K562 (cell line): ENCODE data around the gene ITSN2. TPM values are rescaled to one million over a fixed set of nuclear protein-coding genes. Genes with fewer than 3 reads are reported as not detected.

ENCODE experiments used
- ATAC-seq: fragments of 200-7000 bp; cut with Tn5 transposase; 3 replicates; pipeline ENCODE4 v1.9.1; 2020; ENCODE audit warnings: moderate library complexity
- BruUV-seq: library from RNA; stranded (reverse); fragments of 400-500 nt; replicated peaks from 2 replicates; lab custom pipeline; 2021; lab: Mats Ljungman, UMichigan
- CTCF ChIA-PET: fragments of 300-600 bp; formaldehyde crosslinking; extraction: SDS; loops from one replicate; lab custom pipeline; 2021; ENCODE audit warnings: low intra/inter-chr PET ratio; lab: Yijun Ruan, JAX
- POLR2A ChIA-PET: fragments of 300-600, 350-650 bp; sonication (Branson Sonifier 250); formaldehyde crosslinking; extraction: SDS; loops from one replicate; lab custom pipeline; 2021; ENCODE audit warnings: antibody characterized with exemption, inconsistent platforms; lab: Yijun Ruan, JAX
- DNase-seq, 4 experiments: peaks; one replicate each; pipeline versions ENCODE4 v3.0.0 to v3.0.0-alpha.2; 2011 to 2018; ENCODE audit warnings: low spot score in 3 of 4, mixed read lengths in 3 of 4; ENCODE audit errors: extremely low read depth in 1 of 4
- FAIRE-seq: peaks from 2 replicates; lab custom pipeline; 2011; peaks lifted over from hg19 to GRCh38; lab: Jason Lieb, UNC
- H2AFZ ChIP-seq: 2 replicates; pipeline ENCODE4 v1.6.0; 2011; ENCODE audit warnings: low read depth, low read length, control low read depth, inconsistent platforms
- H3K27ac ChIP-seq: fragments of 200-600 bp; 3 replicates; pipeline ENCODE4 v1.8.0; 2011; ENCODE audit warnings: low read depth, mild to moderate bottlenecking, control low read depth, inconsistent platforms, low read length, moderate library complexity, mixed read lengths; ENCODE audit errors: extremely low read depth
- H3K27me3 ChIP-seq, 2 experiments: fragments of 300-600 bp in 1 of 2; 2 replicates in 1 of 2; 3 replicates in 1 of 2; pipeline versions ENCODE4 v1.6.0 to v1.8.0; 2011; ENCODE audit warnings: inconsistent platforms in 2 of 2, low read length in 2 of 2, mild to moderate bottlenecking in 1 of 2, mixed read lengths in 1 of 2, moderate library complexity in 1 of 2; ENCODE audit not compliant: control insufficient read depth in 2 of 2, insufficient read depth in 2 of 2
- H3K36me3 ChIP-seq: fragments of 300-600 bp; 3 replicates; pipeline ENCODE4 v1.8.0; 2011; ENCODE audit warnings: mild to moderate bottlenecking, low read length, inconsistent platforms; ENCODE audit not compliant: control insufficient read depth, insufficient read depth
- H3K4me1 ChIP-seq, 2 experiments: fragments of 200-600 bp in 1 of 2; replicated peaks in 1 of 2; 2 replicates in 1 of 2; 3 replicates in 1 of 2; pipeline versions ENCODE4 v1.5.1 to v1.8.0; 2011; ENCODE audit warnings: inconsistent platforms in 2 of 2, low read length in 2 of 2, mild to moderate bottlenecking in 1 of 2, mixed read lengths in 1 of 2, moderate library complexity in 1 of 2; ENCODE audit not compliant: control insufficient read depth in 2 of 2, insufficient read depth in 2 of 2
- H3K4me2 ChIP-seq: 2 replicates; pipeline ENCODE4 v1.6.1; 2011; ENCODE audit warnings: low read length, control low read depth, inconsistent platforms, mixed read lengths; ENCODE audit not compliant: insufficient read depth
- H3K4me3 ChIP-seq: fragments of 200-600 bp; sonication (generic), shearing (Covaris generic); 2 replicates; pipeline ENCODE4 v1.5.1; 2016; ENCODE audit warnings: control low read depth, inconsistent platforms
- H3K79me2 ChIP-seq: fragments of 200-600 bp; 3 replicates; pipeline ENCODE4 v1.8.0; 2011; ENCODE audit warnings: low read length, inconsistent platforms; ENCODE audit not compliant: control insufficient read depth, insufficient read depth
- H3K9ac ChIP-seq, 2 experiments: 2 replicates each; pipeline versions ENCODE4 v1.6.0 to v1.6.1; 2011; ENCODE audit warnings: low read depth in 2 of 2, low read length in 2 of 2, control low read depth in 1 of 2, inconsistent platforms in 1 of 2, mild to moderate bottlenecking in 1 of 2, mixed read lengths in 1 of 2; ENCODE audit not compliant: insufficient read depth in 1 of 2
- H3K9me1 ChIP-seq: one replicate; pipeline ENCODE4 v1.6.0; 2011; ENCODE audit warnings: inconsistent platforms, mild to moderate bottlenecking, low read length, moderate library complexity; ENCODE audit not compliant: control insufficient read depth, insufficient read depth
- H3K9me3 ChIP-seq: replicated peaks from 2 replicates; pipeline ENCODE4 v1.5.1; 2011; ENCODE audit warnings: low read depth, low read length, inconsistent platforms; ENCODE audit not compliant: control insufficient read depth, insufficient read depth
- H4K20me1 ChIP-seq: replicated peaks from 2 replicates; pipeline ENCODE4 v1.6.1; 2011; ENCODE audit warnings: low read length, inconsistent platforms, mixed read lengths; ENCODE audit not compliant: control insufficient read depth, insufficient read depth
- ATF7 ChIP-seq: fragments of 450-650 bp; IDR thresholded peaks from 2 replicates; pipeline ENCODE4 v1.7.1; 2014; ENCODE audit warnings: mild to moderate bottlenecking, moderate library complexity
- DDX20 ChIP-seq: fragments of 450-650 bp; IDR thresholded peaks from 2 replicates; pipeline ENCODE4 v1.6.1; 2016; ENCODE audit warnings: missing genetic modification characterization, low read depth, mild to moderate bottlenecking, missing compliant biosample characterization, moderate library complexity
- HBP1 ChIP-seq: fragments of 450-650 bp; formaldehyde crosslinking; IDR thresholded peaks from 2 replicates; pipeline ENCODE4 v1.4.0; 2022; ENCODE audit warnings: missing genetic modification characterization
- HOMEZ ChIP-seq: fragments of 250-450 bp; sonication (Bioruptor Pico); IDR thresholded peaks from 2 replicates; pipeline ENCODE4 v1.4.0; 2020; ENCODE audit warnings: mild to moderate bottlenecking, moderate library complexity
- ILF3 ChIP-seq: fragments of 450-650 bp; IDR thresholded peaks from 2 replicates; pipeline ENCODE4 v1.6.1; 2018; ENCODE audit warnings: antibody characterized with exemption, mild to moderate bottlenecking, moderate library complexity, borderline replicate concordance
- NFXL1 ChIP-seq: fragments of 450-650 bp; formaldehyde crosslinking; IDR thresholded peaks from 2 replicates; pipeline ENCODE4 v1.4.0; 2021; ENCODE audit warnings: mild to moderate bottlenecking
- PHB ChIP-seq: fragments of 250-450 bp; sonication (Bioruptor Pico); IDR thresholded peaks from 2 replicates; pipeline ENCODE4 v1.5.0; 2021
- PKNOX1 ChIP-seq: fragments of 450-650 bp; IDR thresholded peaks from 2 replicates; pipeline ENCODE4 v1.6.1; 2016
- POU5F1 ChIP-seq: fragments of 150-350 bp; IDR thresholded peaks from 2 replicates; pipeline ENCODE4 v1.6.1; 2014; ENCODE audit warnings: borderline replicate concordance, low read length, low read depth, mild to moderate bottlenecking; ENCODE audit not compliant: partially characterized antibody
- SAFB2 ChIP-seq: fragments of 200-400 bp; formaldehyde crosslinking; IDR thresholded peaks from 2 replicates; pipeline ENCODE4 v1.6.1; 2018; ENCODE audit warnings: borderline replicate concordance, low read length, low read depth, moderate library complexity; ENCODE audit not compliant: severe bottlenecking
- TCF15 ChIP-seq: fragments of 250-450 bp; sonication (Bioruptor Pico); IDR thresholded peaks from 2 replicates; pipeline ENCODE4 v1.8.0; 2022; ENCODE audit warnings: moderate library complexity, mild to moderate bottlenecking, inconsistent platforms
- ZNF384 ChIP-seq: IDR thresholded peaks from 2 replicates; pipeline ENCODE4 v1.6.1; 2012; ENCODE audit warnings: low read depth, low read length, improper control_type of control experiment
- WGBS: fragments of 100-300 bp; shearing (Covaris generic); methylation state at CpG from one replicate; pipeline ENCODE4 v1.1.6; 2016; ENCODE audit warnings: low coverage, mixed read lengths; ENCODE audit not compliant: insufficient coverage; ENCODE audit errors: missing lambda C conversion rate; 5-methylcytosine and 5-hydroxymethylcytosine counted together
- in situ Hi-C: fragments of 300-500 bp; cut with MboI; formaldehyde crosslinking; loops from 4 replicates; pipeline ENCODE4 v1.15.0; 2018; ENCODE audit warnings: inconsistent platforms, mixed read lengths
- intact Hi-C: fragments of 100-400 bp; cut with micrococcal nuclease; formaldehyde crosslinking; loops from 2 replicates; pipeline ENCODE4 v1.14.2; 2022
- polyA plus RNA-seq, 8 experiments: library from polyadenylated mRNA; depleted of rRNA in 4 of 8; stranded (reverse) in 5 of 8; unstranded in 3 of 8; fragments of >200 nt; fragmentation: Nextera tagmentation in 2 of 8; fragmentation: Illumina TruSeq in 1 of 8; extraction: Ambion mirVana in 2 of 8; extraction: Trizol in 1 of 8; gene quantifications; 2 replicates each; pipeline versions ENCODE4 v1.2.1 to v1.2.3, GENCODE V29; 2011 to 2014; ENCODE audit warnings: inconsistent platforms in 1 of 8, missing spikeins in 1 of 8
- total RNA-seq, 7 experiments: library from RNA; depleted of rRNA in 6 of 7; stranded (reverse); fragments of >200 nt in 6 of 7; fragmentation: Illumina TruSeq in 2 of 7; extraction: Trizol in 2 of 7; gene quantifications; 2 replicates each; pipeline versions ENCODE4 v1.2.1 to v1.2.3, GENCODE V29; 2011 to 2021; ENCODE audit warnings: low replicate concordance in 1 of 7
- TF ChIP-seq, protein P1 (sequence below), 2 experiments: fragments of 200-800 bp in 1 of 2; sonication (Bioruptor generic) in 1 of 2; sonication (generic) in 1 of 2; formaldehyde crosslinking in 1 of 2; IDR thresholded peaks in 1 of 2; conservative IDR thresholded peaks in 1 of 2; 2 replicates each; pipeline versions ENCODE4 v1.5.0 to v1.6.1; 2016 to 2020; ENCODE audit warnings: missing compliant biosample characterization in 1 of 2, missing genetic modification characterization in 1 of 2, missing genetic modification reagents in 1 of 2

The ITSN2 gene
- total and polyA plus RNA-seq, 9 of the 15 experiments (the other 6 are each of a cell fraction or from before 2014, with no cell fraction given): 6.6 to 19.9 (median 15.2) TPM

GRCh38 chr2:24175631-24176187 is 184.6 kb downstream of the ITSN2 start (continued):
- no peak for TF ChIP-seq HOMEZ
- TF ChIP-seq ILF3: no peak
- no peak for TF ChIP-seq PKNOX1

- H3K36me3 ChIP-seq: no peaks in the 10 kb centered on the region
- in situ Hi-C loops (no loop called here), intact Hi-C loops (loop anchor here (5.0 kb wide), 1 partner anchor 207 kb away; no protein-coding TSS in a partner anchor)
- no peak within 1 kb of the TSS for H3K4me2 ChIP-seq
- H3K9me1 ChIP-seq: no peaks in the 10 kb centered on the region
- no peak within 1 kb of the TSS for H3K4me3 ChIP-seq
- no TSS peak for BruUV-seq
- H3K27ac ChIP-seq: no peak within 1 kb of the TSS
- H2AFZ ChIP-seq: 0 out of 2 replicates have a peak within 1 kb of the TSS, but pooled peaks have one; percentile 2
- H3K9me3 ChIP-seq: no peaks in the 10 kb centered on the region
- peaks cover 4 to 8% of the 10 kb centered on the region in 2 experiments; a peak in 4 of 5 replicates for H3K27me3 ChIP-seq
- no peaks in the 10 kb centered on the region for H3K79me2 ChIP-seq
- H4K20me1 ChIP-seq: no peaks in the 10 kb centered on the region
- DNase-seq: no peak
- ATAC-seq: no peak
- H3K4me1 ChIP-seq: peaks cover 0 to 7% of the 10 kb centered on the region in 2 experiments; a peak in 1 of 5 replicates
- 71% methylated on average over 27 of the region's 46 CpGs for WGBS
- ChIA-PET CTCF (no interaction called here), POLR2A (interaction anchor here (0.7 kb wide), 1 partner anchor 68 kb away, joined by 3 read pairs; no protein-coding TSS in a partner anchor)
- no peak for FAIRE-seq
- 0 out of 4 replicates have a peak within 1 kb of the TSS, but pooled peaks of 1 of the 2 experiments have one; percentile 13 for H3K9ac ChIP-seq
- no peak for TF ChIP-seq POU5F1
- TF ChIP-seq, protein P1, sequence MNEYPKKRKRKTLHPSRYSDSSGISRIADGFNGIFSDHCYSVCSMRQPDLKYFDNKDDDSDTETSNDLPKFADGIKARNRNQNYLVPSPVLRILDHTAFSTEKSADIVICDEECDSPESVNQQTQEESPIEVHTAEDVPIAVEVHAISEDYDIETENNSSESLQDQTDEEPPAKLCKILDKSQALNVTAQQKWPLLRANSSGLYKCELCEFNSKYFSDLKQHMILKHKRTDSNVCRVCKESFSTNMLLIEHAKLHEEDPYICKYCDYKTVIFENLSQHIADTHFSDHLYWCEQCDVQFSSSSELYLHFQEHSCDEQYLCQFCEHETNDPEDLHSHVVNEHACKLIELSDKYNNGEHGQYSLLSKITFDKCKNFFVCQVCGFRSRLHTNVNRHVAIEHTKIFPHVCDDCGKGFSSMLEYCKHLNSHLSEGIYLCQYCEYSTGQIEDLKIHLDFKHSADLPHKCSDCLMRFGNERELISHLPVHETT (CRISPR knock-in tag; conservative IDR thresholded peaks at IDR 0.05 in 1 of 2, IDR thresholded peaks at IDR 0.05 in 1 of 2): no peak
- no peak for TF ChIP-seq SAFB2
- no peak for TF ChIP-seq ZNF384
- TF ChIP-seq HBP1 (CRISPR knock-in tag): no peak
- no peak for TF ChIP-seq ATF7
- TF ChIP-seq PHB (CRISPR knock-in tag): no peak
- no peak for TF ChIP-seq DDX20 (tag)
- TF ChIP-seq TCF15 (CRISPR knock-in tag): no peak
- no peak for TF ChIP-seq NFXL1 (CRISPR knock-in tag)
These were observed 185.5 kb downstream of the ITSN2 start, which contains the start of gene FAM228A for GRCh38 chr2:24174851-24175277. FAM228A (plus strand) TSS chr2:24175053; CDS start chr2:24175481, 428 bp downstream.
